Immature natural killer cell (primary cell): ENCODE measurements around the gene MEIOC. TPM values are rescaled to one million over a fixed set of nuclear protein-coding genes. Genes with fewer than 3 reads are reported as not detected.
"Not testable (repeated sequence)": the region's sequence is repeated elsewhere in the genome, so short reads cannot be mapped to it uniquely, and the experiment has no call there.

Experiments
- DNase-seq, 3 donors: peaks; one replicate each; pipeline ENCODE4 v3.0.0; 2022; ENCODE audit warnings: mixed read lengths in 1 of 3
- H3K27ac Mint-ChIP-seq, 6 donors: one replicate each; pipeline ENCODE4 v1.8.0; 2020; ENCODE audit warnings: mixed read lengths in 6 of 6, mild to moderate bottlenecking in 5 of 6, inconsistent platforms in 4 of 6, moderate library complexity in 3 of 6
- H3K27me3 Mint-ChIP-seq, 3 donors: one replicate each; pipeline ENCODE4 v1.8.0; 2020 to 2021; ENCODE audit warnings: low read depth in 3 of 3, mild to moderate bottlenecking in 3 of 3, mixed read lengths in 3 of 3, moderate library complexity in 3 of 3, inconsistent platforms in 1 of 3
- H3K36me3 Mint-ChIP-seq, 3 donors: one replicate each; pipeline ENCODE4 v1.8.0; 2020; ENCODE audit warnings: mixed read lengths in 3 of 3, inconsistent platforms in 2 of 3, mild to moderate bottlenecking in 2 of 3
- H3K4me1 Mint-ChIP-seq, 2 donors: one replicate each; pipeline ENCODE4 v1.8.0; 2020; ENCODE audit warnings: inconsistent platforms in 2 of 2, mild to moderate bottlenecking in 2 of 2, mixed read lengths in 2 of 2, moderate library complexity in 1 of 2
- H3K4me3 Mint-ChIP-seq, 5 donors: one replicate each; pipeline ENCODE4 v1.8.0; 2020; ENCODE audit warnings: mild to moderate bottlenecking in 5 of 5, mixed read lengths in 5 of 5, inconsistent platforms in 3 of 5, moderate library complexity in 3 of 5
- H3K9me3 Mint-ChIP-seq, 6 donors: one replicate each; pipeline ENCODE4 v1.8.0; 2020; ENCODE audit warnings: mild to moderate bottlenecking in 6 of 6, mixed read lengths in 6 of 6, inconsistent platforms in 4 of 6, moderate library complexity in 3 of 6
- polyA plus RNA-seq, 3 donors: library from polyadenylated mRNA; unstranded; fragments of 300-500 nt; fragmentation: Illumina TruSeq; gene quantifications; one replicate each; pipeline ENCODE4 v1.2.3, GENCODE V29; 2021

The MEIOC gene
- polyA plus RNA-seq, 3 donors from 2014 or later = 0.08 to 0.57 (median 0.14) TPM

DNA sequence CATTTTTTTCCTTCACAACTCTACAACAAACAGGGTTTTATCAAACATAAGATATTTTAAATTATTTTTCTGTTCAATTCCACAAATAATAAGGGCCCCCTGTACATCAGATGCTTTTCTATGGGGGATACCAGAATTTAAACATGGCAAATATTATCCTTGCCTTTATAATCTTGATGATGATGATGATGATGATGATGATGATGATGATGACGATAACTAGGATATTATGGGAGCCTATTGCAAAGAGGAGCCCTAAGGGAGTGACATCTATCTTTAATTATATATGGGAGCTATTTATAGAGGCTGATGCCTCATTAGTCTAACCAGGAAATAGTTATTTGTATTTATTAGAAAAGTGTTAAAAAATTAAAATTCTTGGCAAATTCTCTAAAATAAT lies 6.8 kb downstream of the MEIOC start:
- Mint-ChIP-seq H3K4me1 (no peaks in the 10 kb centered on the region), H3K27me3 (peaks cover 1 to 3% (median 2%) of the 10 kb centered on the region in 3 donors), H3K36me3 (no peaks in the 10 kb centered on the region), H3K27ac (no peak overlapping the region), H3K4me3 (no peak overlapping the region), H3K9me3 (no peaks in the 10 kb centered on the region)
- no peak for DNase-seq

DNA sequence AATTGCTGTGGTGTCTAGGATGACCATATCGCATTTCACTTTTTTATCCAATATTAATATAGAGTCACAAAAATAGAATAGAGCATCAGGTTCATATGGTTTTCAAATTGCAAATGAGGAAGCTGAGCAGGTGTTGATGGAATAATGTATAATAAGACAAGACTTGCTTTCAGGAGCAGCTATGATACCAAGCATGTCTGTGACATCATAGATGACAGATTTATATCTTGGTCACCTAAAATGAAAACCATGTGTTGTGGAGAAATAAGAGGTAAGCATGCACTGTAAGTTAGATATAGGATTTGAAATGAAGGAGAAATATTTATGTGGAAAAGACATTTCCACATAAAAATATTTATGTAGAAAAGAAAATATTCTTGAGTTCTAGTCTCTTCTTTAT lies 8.6 kb downstream of the MEIOC start:
- Mint-ChIP-seq H3K9me3 (no peaks in the 10 kb centered on the region), H3K27me3 (peaks cover 0 to 3% (median 1%) of the 10 kb centered on the region in 3 donors), H3K36me3 (no peaks in the 10 kb centered on the region), H3K4me1 (no peaks in the 10 kb centered on the region), H3K4me3 (no peak overlapping the region), H3K27ac (no peak overlapping the region)
- no peak for DNase-seq

DNA sequence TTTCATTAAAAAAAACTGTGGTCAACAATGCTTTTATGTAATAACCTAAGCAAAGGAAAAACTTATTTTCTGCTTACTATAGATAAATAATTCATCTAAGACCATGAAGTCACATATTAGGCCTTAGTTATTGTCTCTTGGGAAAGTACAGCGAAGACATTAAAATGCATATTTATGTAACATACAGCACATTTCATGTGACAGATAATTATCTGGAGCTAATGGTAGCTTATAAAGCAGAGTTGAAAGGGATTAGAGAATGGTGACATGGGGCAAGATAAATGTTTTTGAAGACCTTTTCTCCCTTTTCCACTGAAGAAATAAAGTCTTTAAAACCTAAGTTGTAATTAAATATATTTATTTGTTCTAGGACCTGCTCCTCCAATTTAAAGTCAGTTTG lies 9.7 kb downstream of the MEIOC start:
- Mint-ChIP-seq H3K36me3 (no peaks in the 10 kb centered on the region), H3K4me1 (no peaks in the 10 kb centered on the region), H3K4me3 (no peak overlapping the region), H3K27me3 (peaks cover 0 to 3% (median 1%) of the 10 kb centered on the region in 3 donors), H3K27ac (no peak overlapping the region), H3K9me3 (no peaks in the 10 kb centered on the region)
- DNase-seq = no peak

DNA sequence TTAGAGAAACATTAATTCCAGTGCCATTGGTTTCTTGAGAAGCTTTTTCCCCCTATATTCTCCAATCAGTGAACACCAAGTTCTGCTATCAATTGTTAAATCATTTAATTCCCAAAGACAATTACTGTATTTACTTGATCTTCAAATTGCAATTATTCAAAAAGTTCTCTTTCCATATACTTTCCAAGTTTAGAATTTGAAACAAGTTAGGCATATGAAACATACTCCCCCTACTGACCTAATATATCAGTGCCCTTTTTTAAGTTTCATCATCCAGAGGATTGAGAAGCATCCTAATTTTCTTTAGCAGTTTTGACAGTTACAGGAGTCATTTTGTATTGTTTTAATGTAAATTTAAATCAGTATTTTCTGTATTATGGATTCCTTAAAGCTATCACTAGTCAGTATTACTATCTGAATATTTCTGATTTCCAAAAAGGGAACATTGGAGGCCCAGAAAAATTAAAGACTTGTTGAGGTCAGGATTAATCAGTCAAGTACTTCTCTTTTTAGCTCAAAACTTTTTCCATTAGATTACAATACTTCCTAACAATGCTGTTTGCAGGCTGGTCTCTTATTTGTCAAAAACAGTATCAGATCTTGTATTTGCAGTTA lies 16.3 kb downstream of the MEIOC start:
- no peak for DNase-seq
- Mint-ChIP-seq H3K9me3 (no peaks in the 10 kb centered on the region), H3K4me3 (no peak overlapping the region), H3K36me3 (peaks cover 0 to 3% (median under 1%) of the 10 kb centered on the region in 3 donors), H3K27ac (no peak overlapping the region), H3K27me3 (peaks cover 0 to 1% (median 0%) of the 10 kb centered on the region in 3 donors), H3K4me1 (no peaks in the 10 kb centered on the region)

DNA sequence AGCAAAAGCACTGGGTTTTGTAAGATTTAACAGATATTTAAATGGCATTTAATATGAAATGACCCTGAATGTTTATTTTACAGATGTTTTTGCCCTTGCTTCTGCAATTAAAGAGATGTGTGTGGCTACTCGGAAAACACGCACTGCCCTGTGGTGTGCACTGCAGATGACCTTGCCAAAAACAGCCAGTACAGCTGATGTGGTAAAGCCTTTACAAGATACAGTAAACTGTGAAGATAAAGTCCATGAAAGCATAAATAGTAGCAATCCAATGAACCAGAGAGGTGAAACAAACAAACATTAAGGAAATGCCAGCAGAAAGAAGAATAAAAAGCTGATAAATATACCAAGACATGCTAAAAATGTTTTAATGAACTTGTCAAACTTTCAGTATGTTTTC lies 17.6 kb downstream of the MEIOC start:
- Mint-ChIP-seq H3K27me3 (no peaks in the 10 kb centered on the region), H3K27ac (no peak overlapping the region), H3K9me3 (no peaks in the 10 kb centered on the region), H3K4me3 (no peak overlapping the region), H3K4me1 (no peaks in the 10 kb centered on the region), H3K36me3 (peaks cover 2 to 13% (median 11%) of the 10 kb centered on the region in 3 donors)
- DNase-seq = no peak

DNA sequence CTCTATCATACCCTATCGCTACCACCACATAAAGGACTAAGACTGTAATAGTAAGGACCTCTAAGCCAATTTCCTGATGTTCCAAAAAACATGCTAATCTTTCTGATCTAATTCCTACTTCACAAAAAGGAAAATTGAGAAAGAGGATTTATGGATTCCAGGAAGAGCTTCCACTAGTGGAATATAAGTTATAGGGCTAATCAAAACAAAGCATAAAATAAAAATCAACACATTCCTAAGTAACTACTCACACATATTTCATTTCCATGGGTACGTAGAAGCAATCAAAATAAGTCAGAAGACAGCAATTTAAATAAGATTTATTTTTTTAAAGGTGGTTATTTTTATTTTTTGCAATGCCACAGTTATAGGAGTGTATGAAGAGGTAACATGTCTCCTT lies 20.9 kb downstream of the MEIOC start:
- Mint-ChIP-seq H3K27ac (no peak overlapping the region), H3K4me1 (no peaks in the 10 kb centered on the region), H3K27me3 (no peaks in the 10 kb centered on the region), H3K36me3 (peaks cover 9 to 30% (median 18%) of the 10 kb centered on the region in 3 donors), H3K9me3 (no peaks in the 10 kb centered on the region), H3K4me3 (no peak overlapping the region)
- no peak for DNase-seq

DNA sequence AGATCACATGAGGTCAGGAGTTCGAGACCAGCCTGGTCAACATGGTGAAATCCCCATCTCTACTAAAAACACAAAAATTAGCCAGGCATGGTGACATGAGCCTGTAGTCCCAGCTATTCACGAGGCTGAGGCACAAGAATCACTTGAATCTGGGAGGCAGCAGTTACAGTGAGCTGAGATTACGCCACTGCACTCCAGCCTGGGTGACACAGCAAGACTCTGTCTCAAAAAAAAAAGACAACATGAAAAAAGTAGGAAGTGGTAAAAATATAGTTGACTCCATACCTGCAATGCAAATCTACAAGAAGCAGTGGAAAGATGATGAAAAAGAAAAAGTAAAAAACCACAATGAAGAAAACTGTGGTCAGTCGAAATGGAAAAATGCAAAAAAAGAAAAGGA lies 27.0 kb downstream of the MEIOC start:
- not testable (repeated sequence) for H3K27me3 Mint-ChIP-seq, H3K4me3 Mint-ChIP-seq, H3K4me1 Mint-ChIP-seq, DNase-seq, H3K9me3 Mint-ChIP-seq
- peak overlapping the region in 1 of 6 donors; percentile 6 for H3K27ac Mint-ChIP-seq
- peaks cover 14 to 40% (median 16%) of the 10 kb centered on the region in 3 donors for H3K36me3 Mint-ChIP-seq

DNA sequence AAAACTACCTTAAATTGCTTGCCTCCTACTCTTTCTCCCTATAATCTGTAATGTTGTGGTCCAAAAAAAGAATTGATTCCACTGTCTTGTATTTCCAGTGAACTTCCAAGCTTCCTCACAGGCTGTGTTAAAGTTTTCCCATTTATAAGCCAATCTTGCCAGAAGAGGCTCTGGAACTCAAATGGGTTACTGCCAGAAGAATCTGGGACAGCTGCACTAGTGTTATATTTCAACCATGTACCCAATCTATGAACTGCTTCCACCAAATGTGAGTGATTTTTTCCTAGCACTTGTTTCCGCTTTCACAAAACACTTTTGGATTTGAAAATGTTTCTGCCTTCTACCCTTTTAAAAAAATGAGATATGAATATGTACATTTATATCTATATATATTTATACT lies 31.5 kb downstream of the MEIOC start:
- Mint-ChIP-seq H3K27me3 (peaks cover 0 to 7% (median 0%) of the 10 kb centered on the region in 3 donors), H3K27ac (no peak overlapping the region)

DNA sequence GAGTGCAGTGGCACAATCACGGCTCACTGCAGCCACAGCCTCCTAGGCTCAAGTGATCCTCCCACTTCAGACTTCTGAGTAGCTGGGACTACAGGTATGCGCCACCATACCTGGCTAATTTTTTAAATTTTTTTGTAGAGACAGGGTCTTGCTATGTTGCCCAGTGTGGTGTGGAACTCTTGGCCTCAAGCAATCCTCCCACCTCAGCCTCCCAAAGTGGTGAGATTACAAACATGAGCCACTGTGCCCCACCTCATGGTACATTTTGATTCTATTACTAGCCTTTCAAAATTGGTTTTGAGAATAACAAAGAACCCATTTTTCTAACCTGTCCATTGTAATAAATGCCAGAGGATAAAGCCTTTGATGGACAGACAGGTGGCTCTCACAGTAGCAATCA lies 31.9 kb downstream of the MEIOC start:
- Mint-ChIP-seq H3K4me3 (peak overlapping the region in 4 of 5 donors; percentile 94 to 98 (median 98)), H3K27ac (no peak overlapping the region)

More for the DNA sequence above, 31.5 kb downstream of the MEIOC start:
- Mint-ChIP-seq H3K36me3 (peaks cover 4 to 18% (median 7%) of the 10 kb centered on the region in 3 donors), H3K9me3 (no peaks in the 10 kb centered on the region), H3K4me1 (peaks cover 27 to 31% of the 10 kb centered on the region in 2 donors), H3K4me3 (no peak overlapping the region)
- DNase-seq = no peak

DNA sequence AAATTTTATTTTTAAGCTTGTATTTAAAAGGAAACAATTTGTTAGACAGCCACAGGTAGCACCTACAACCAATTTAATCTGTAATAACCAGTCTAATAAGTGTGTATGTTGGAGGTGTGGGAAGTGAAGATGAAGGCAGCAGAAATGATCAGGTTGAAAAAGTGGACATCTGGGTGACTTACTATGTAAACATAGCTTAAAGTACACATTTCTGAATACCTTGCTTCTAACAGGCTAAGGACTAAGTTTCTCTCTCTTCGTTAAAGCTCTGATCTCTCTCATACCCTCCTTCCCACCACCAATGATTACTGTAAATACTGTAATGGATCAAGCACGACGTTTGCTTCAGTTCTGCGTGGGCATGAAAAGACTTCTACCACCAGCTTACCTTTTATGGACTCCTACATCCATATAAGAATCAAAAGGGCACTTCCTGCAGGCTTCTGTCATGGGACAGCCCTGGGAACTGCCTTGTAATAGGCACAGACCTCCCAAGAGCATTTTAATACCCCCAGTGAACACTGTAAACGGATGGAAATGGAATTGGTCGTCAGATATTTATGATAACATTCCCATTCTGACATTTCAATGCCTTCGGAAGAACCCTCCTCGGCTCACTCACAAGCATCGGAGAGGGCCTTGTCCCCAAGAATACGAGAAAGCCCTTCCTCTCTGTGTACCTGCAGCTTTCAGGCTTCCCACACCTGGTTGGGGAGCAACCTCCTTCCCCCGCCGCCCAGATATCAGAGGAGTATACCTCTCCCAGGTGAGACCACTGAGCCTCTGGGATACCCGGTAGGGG lies 32.6 kb downstream of the MEIOC start:
- no peaks in the 10 kb centered on the region for H3K9me3 Mint-ChIP-seq
- no peak for DNase-seq
- peak overlapping the region; percentile 89 to 97 (median 95) for H3K27ac Mint-ChIP-seq
- H3K4me1 Mint-ChIP-seq = peaks cover 27 to 31% of the 10 kb centered on the region in 2 donors
- peak overlapping the region; percentile 94 to 99 (median 98) for H3K4me3 Mint-ChIP-seq
- peaks cover 0 to 9% (median 7%) of the 10 kb centered on the region in 3 donors for H3K36me3 Mint-ChIP-seq
- peaks cover 0 to 7% (median 0%) of the 10 kb centered on the region in 3 donors for H3K27me3 Mint-ChIP-seq

More for the DNA sequence above, 31.9 kb downstream of the MEIOC start:
- Mint-ChIP-seq H3K9me3 (no peaks in the 10 kb centered on the region), H3K36me3 (peaks cover 4 to 14% (median 7%) of the 10 kb centered on the region in 3 donors), H3K27me3 (peaks cover 0 to 7% (median 0%) of the 10 kb centered on the region in 3 donors), H3K4me1 (peaks cover 27 to 31% of the 10 kb centered on the region in 2 donors)
- DNase-seq = no peak

DNA sequence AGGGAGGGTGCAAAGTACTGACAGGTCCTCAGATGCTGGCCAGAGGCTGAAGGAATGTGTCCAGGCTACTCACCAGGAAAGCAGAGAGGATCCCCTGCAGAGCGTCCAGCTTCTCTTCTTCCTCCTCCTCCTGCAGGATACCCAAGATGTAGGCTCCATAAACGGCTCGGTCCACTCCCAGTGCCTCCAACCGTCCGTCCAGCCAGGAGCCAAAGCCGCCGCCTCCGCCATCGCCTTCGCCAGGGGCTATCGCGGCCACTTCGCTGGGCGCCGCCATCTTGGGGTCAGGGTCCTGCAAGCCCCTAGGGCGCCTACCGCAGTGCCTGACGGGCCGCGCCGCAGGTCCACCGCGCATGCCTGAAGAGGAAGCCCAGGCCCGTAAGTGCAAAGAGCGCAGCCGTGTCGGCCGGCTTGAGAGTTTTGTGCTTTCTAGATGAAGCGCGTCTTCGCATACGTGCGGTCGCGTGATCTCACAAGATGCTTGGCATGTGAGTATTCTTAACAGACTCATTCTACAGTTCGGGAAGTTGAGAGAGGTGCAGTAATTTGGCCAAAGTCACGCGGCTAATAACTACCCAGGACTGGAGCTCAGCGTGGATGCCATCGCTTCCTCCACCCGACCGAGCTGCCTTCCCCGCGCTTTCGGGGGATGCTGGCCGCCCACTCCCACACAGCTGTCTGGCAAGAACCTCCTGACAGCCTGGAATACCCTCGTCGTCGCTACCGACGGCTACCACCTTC lies 33.4 kb downstream of the MEIOC start, which contains the start of gene CCDC43:
Gene CCDC43 (minus strand): TSS at position 300 of the 741 bp plus-strand sequence. CDS start 23 bp downstream, at position 277.
- H3K9me3 Mint-ChIP-seq = no peaks in the 10 kb centered on the region
- peaks cover 0 to 9% (median 7%) of the 10 kb centered on the region in 3 donors for H3K36me3 Mint-ChIP-seq
- peak within 1 kb of the TSS; percentile 94 to 99 (median 98) for H3K4me3 Mint-ChIP-seq
- H3K27me3 Mint-ChIP-seq = peaks cover 0 to 7% (median 0%) of the 10 kb centered on the region in 3 donors
- peaks cover 27 to 31% of the 10 kb centered on the region in 2 donors for H3K4me1 Mint-ChIP-seq
- peak; percentile 90 to 91 (median 90) for DNase-seq
- peak within 1 kb of the TSS; percentile 89 to 97 (median 95) for H3K27ac Mint-ChIP-seq

DNA sequence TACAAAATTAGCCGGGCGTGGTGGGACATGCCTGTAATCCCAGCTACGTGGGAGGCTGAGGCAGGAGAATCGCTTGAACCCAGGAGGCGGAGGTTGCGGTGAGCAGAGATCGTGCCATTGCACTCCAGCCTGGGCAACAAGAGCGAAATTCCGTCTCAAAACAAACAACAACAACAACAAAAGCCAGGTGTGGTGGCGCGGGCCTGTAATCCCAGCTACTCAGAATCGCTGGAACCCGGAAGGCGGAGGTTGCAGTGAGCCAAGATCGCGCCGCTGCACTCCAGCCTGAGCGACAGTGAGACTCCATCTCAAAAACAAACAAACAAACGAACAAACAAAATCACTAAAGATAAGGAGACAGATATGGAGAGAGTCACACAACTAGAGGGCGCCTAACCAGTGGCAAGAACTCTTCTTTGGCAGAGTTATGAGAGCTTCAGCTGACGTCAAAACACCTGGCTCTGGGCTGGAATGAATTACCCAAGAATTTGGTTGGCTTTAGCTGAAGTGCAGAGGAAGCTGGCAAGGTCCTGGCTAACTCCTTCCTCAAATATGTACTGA lies 34.6 kb downstream of the MEIOC start:
- H3K36me3 Mint-ChIP-seq, H3K27me3 Mint-ChIP-seq, H3K9me3 Mint-ChIP-seq, DNase-seq: not testable (repeated sequence)
- Mint-ChIP-seq H3K4me3 (peak overlapping the region in 4 of 5 donors; percentile 30 to 98 (median 96)), H3K27ac (peak overlapping the region in 4 of 6 donors; percentile 17 to 70 (median 44)), H3K4me1 (peaks cover 23 to 27% of the 10 kb centered on the region in 2 donors)

DNA sequence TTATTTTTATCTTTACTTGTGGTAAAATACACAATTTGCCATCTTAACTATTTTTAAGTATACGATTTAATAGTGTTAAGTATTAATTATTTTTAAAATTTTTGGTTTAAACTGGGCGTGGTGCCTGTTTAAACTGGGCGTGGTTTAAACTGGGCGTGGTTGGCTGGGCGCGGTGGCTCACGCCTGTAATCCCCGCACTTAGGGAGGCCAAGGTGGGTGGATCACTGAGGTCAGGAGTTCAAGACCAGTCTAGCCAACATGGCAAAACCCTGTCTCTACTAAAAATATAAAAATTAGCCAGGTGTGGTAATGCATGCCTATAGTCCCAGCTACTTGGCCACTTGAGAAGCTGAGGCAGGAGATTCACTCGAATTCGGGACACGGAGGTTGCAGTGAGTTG lies 37.3 kb downstream of the MEIOC start:
- no peaks in the 10 kb centered on the region for H3K36me3 Mint-ChIP-seq
- H3K4me1 Mint-ChIP-seq = peaks cover 19 to 22% of the 10 kb centered on the region in 2 donors
- H3K27me3 Mint-ChIP-seq = peaks cover 0 to 9% (median 0%) of the 10 kb centered on the region in 3 donors
- H3K27ac Mint-ChIP-seq = no peak overlapping the region
- H3K9me3 Mint-ChIP-seq = no peaks in the 10 kb centered on the region
- H3K4me3 Mint-ChIP-seq = no peak overlapping the region
- no peak for DNase-seq
